Measurements from ENCODE around the gene DPM3. TPM values are rescaled to one million over a fixed set of nuclear protein-coding genes. Genes with fewer than 3 reads are reported as not detected.

Gene DPM3
- total and polyA plus RNA-seq, 2 of the 13 experiments (the other 11 are each of a cell fraction or from before 2014, with no cell fraction given): 23.2 to 53.4 TPM

- no peak for TF ChIP-seq SIN3B (IDR thresholded peaks at IDR 0.05; ENCODE audit: low read length)
These were observed 38.2 kb upstream of the DPM3 start (continued) for GRCh38 chr1:155178441-155179111.

DNA sequence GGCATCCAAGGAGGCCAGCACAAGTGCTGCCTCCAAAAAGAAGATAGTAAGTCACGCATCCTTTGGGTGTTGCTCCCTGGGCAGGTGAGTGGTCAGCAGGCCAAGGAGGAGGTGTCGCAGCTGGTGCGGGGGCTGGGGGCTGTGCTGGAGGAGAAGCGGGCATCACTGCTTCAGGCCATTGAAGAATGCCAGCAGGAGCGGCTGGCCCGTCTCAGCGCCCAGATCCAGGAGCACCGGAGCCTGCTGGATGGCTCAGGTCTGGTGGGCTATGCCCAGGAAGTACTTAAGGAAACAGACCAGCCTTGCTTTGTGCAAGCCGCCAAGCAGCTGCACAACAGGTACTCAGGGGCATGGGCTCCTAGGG lies 37.6 kb upstream of the DPM3 start:
- POLR2A ChIA-PET: interaction anchor here (0.9 to 1.3 kb wide), 4 partner anchors 16 to 52 kb away, joined by 3 to 5 read pairs (median 4); partner anchors contain the start of gene SLC50A1
- peak overlapping the region; percentile 76 for H3K4me2 ChIP-seq (ENCODE audit: low read depth, low read length)

GRCh38 chr1:155177192-155177917 lies 37.0 kb upstream of the DPM3 start:
- Histone ChIP-seq H3K79me2 (ENCODE audit: insufficient read depth, low read length) (peaks cover 4% of the 10 kb centered on the region), H3K4me2 (ENCODE audit: low read depth, low read length) (peak overlapping the region; percentile 76), H3K27ac (ENCODE audit: extremely low read length, insufficient read depth, low read length) (no peak overlapping the region), H3K4me3 (replicated peaks in 1 of 3; ENCODE audit: insufficient read depth in 1 of 3, low read depth in 2 of 3, low read length in 3 of 3) (peak overlapping the region in 1 of 3 experiments; percentile 69; a peak in 2 of 6 replicates), H3K9ac (ENCODE audit: insufficient read depth, low read depth, low read length) (no peak overlapping the region), H3K36me3 (replicated peaks in 1 of 2; ENCODE audit: control insufficient read depth in 1 of 2, insufficient read depth in 2 of 2, low read length in 2 of 2) (no peaks in the 10 kb centered on the region), H3K27me3 (ENCODE audit: control insufficient read depth in 1 of 2, insufficient read depth in 2 of 2, low read length in 2 of 2) (peaks cover 2 to 9% of the 10 kb centered on the region in 2 experiments; a peak in 2 of 5 replicates), H4K20me1 (ENCODE audit: insufficient read depth, low read length) (no peaks in the 10 kb centered on the region), H3K4me1 (ENCODE audit: insufficient read depth, low read length) (peaks cover 44% of the 10 kb centered on the region), H2AFZ (ENCODE audit: low read length) (no peak overlapping the region), H3K9me3 (ENCODE audit: low read length) (no peaks in the 10 kb centered on the region)
- DNase-seq (ENCODE audit: low spot score): no peak
- TF ChIP-seq, protein P1, sequence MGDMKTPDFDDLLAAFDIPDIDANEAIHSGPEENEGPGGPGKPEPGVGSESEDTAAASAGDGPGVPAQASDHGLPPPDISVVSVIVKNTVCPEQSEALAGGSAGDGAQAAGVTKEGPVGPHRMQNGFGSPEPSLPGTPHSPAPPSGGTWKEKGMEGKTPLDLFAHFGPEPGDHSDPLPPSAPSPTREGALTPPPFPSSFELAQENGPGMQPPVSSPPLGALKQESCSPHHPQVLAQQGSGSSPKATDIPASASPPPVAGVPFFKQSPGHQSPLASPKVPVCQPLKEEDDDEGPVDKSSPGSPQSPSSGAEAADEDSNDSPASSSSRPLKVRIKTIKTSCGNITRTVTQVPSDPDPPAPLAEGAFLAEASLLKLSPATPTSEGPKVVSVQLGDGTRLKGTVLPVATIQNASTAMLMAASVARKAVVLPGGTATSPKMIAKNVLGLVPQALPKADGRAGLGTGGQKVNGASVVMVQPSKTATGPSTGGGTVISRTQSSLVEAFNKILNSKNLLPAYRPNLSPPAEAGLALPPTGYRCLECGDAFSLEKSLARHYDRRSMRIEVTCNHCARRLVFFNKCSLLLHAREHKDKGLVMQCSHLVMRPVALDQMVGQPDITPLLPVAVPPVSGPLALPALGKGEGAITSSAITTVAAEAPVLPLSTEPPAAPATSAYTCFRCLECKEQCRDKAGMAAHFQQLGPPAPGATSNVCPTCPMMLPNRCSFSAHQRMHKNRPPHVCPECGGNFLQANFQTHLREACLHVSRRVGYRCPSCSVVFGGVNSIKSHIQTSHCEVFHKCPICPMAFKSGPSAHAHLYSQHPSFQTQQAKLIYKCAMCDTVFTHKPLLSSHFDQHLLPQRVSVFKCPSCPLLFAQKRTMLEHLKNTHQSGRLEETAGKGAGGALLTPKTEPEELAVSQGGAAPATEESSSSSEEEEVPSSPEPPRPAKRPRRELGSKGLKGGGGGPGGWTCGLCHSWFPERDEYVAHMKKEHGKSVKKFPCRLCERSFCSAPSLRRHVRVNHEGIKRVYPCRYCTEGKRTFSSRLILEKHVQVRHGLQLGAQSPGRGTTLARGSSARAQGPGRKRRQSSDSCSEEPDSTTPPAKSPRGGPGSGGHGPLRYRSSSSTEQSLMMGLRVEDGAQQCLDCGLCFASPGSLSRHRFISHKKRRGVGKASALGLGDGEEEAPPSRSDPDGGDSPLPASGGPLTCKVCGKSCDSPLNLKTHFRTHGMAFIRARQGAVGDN (CRISPR knock-in tag; IDR thresholded peaks at IDR 0.05): 0 out of 2 replicates have a peak, but pooled peaks have one; percentile 3
- TF ChIP-seq BRD4 (CRISPR knock-in tag; IDR thresholded peaks at IDR 0.05): no peak
- POLR2A ChIA-PET: interaction anchor here (0.8 to 0.9 kb wide), 2 partner anchors 16 to 42 kb away, joined by 3 to 4 read pairs; partner anchors contain the start of gene SLC50A1
- ATAC-seq: no peak
- intact Hi-C loops (cut with micrococcal nuclease; ENCODE audit: unreplicated experiment): no loop called here
- 19% methylated on average over 6 of the region's 11 CpGs for WGBS (ENCODE audit: low lambda C conversion rate)
- CTCF ChIA-PET (ENCODE audit: low intra/inter-chr PET ratio, low total read pairs): interaction anchor here (1.2 to 1.4 kb wide), 3 partner anchors 16 to 49 kb away, joined by 4 to 12 read pairs (median 6); no protein-coding TSS in a partner anchor
- FAIRE-seq: no peak
- no TSS peak for BruUV-seq (replicated peaks)
- in situ Hi-C loops (cut with HindIII; ENCODE audit: extremely low pct_ligation_motif_present, low pct_unique_long_range_greater_than_20kb): no loop called here

More for the DNA sequence above, 37.6 kb upstream of the DPM3 start:
- 92% methylated on average over 9 of the region's 9 CpGs for whole genome bisulfite sequencing (ENCODE audit: low lambda C conversion rate)
- peaks cover 43% of the 10 kb centered on the region for H3K4me1 ChIP-seq (ENCODE audit: insufficient read depth, low read length)
- in situ Hi-C loops (cut with HindIII; ENCODE audit: extremely low pct_ligation_motif_present, low pct_unique_long_range_greater_than_20kb) (no loop called here), intact Hi-C loops (cut with micrococcal nuclease; ENCODE audit: unreplicated experiment) (no loop called here)
- no peaks in the 10 kb centered on the region for H3K36me3 ChIP-seq (replicated peaks in 1 of 2; ENCODE audit: control insufficient read depth in 1 of 2, insufficient read depth in 2 of 2, low read length in 2 of 2)
- no peak for DNase-seq (ENCODE audit: low spot score)
- no peak overlapping the region for H3K27ac ChIP-seq (ENCODE audit: extremely low read length, insufficient read depth, low read length)
- CTCF ChIA-PET (ENCODE audit: low intra/inter-chr PET ratio, low total read pairs): interaction anchor here (1.4 kb wide), 1 partner anchor 16 kb away, joined by 4 read pairs; no protein-coding TSS in a partner anchor
- H3K27me3 ChIP-seq (ENCODE audit: control insufficient read depth in 1 of 2, insufficient read depth in 2 of 2, low read length in 2 of 2): peaks cover 2 to 10% of the 10 kb centered on the region in 2 experiments; a peak in 2 of 5 replicates
- no peak for ATAC-seq
- no TSS peak for BruUV-seq (replicated peaks)
- H2AFZ ChIP-seq (ENCODE audit: low read length): no peak overlapping the region
- peak overlapping the region; percentile 26 to 69 (median 50) for H3K4me3 ChIP-seq (replicated peaks in 1 of 3; ENCODE audit: insufficient read depth in 1 of 3, low read depth in 2 of 3, low read length in 3 of 3)
- no peaks in the 10 kb centered on the region for H3K79me2 ChIP-seq (ENCODE audit: insufficient read depth, low read length)
- H3K9me3 ChIP-seq (ENCODE audit: low read length): no peaks in the 10 kb centered on the region
- FAIRE-seq: no peak
- no peaks in the 10 kb centered on the region for H4K20me1 ChIP-seq (ENCODE audit: insufficient read depth, low read length)
- peak overlapping the region; percentile 34 for H3K9ac ChIP-seq (ENCODE audit: insufficient read depth, low read depth, low read length)
- TF ChIP-seq HNRNPL (IDR thresholded peaks at IDR 0.05; ENCODE audit: low read depth, low read length) (0 out of 2 replicates have a peak, but pooled peaks have one; percentile 32), MIXL1 (CRISPR knock-in tag; IDR thresholded peaks at IDR 0.05) (no peak), KLF13 (CRISPR knock-in tag; IDR thresholded peaks at IDR 0.05) (no peak)
